ENCODE data around the gene PHF21A. TPM values are rescaled to one million over a fixed set of nuclear protein-coding genes. Genes with fewer than 3 reads are reported as not detected.

The PHF21A gene
- total RNA-seq, 4 donors from 2014 or later = 9.8 to 20.2 (median 15.4) TPM

GRCh38 chr11:46009647-46010046, 111.6 kb downstream of the PHF21A start:
- Histone ChIP-seq H3K27ac (no peak overlapping the region), H3K36me3 (no peaks in the 10 kb centered on the region), H3K9me3 (no peaks in the 10 kb centered on the region), H3K4me1 (no peaks in the 10 kb centered on the region), H3K27me3 (no peaks in the 10 kb centered on the region), H3K4me3 (no peak overlapping the region)
- intact Hi-C loops (cut with DNase I; ENCODE audit: low total_unique reads) = loop anchor here (5.0 to 10.0 kb wide), 2 partner anchors 137 to 165 kb away; partner anchors contain the start of gene CRY2
- TF ChIP-seq POLR2A (IDR thresholded peaks at IDR 0.05) (no peak), CTCF (IDR thresholded peaks at IDR 0.05 in 4 of 5, conservative IDR thresholded peaks at IDR 0.05 in 1 of 5) (no peak)
- ATAC-seq (no peak), DNase-seq (no peak)
- in situ Hi-C loops (cut with MboI; ENCODE audit: low sequenced_read_pairs in 4 of 4) = loop anchor here in 3 of 4 donors (5.0 kb wide), 2 partner anchors 37 to 47 kb away; no protein-coding TSS in a partner anchor

GRCh38 chr11:46006418-46007070, 114.7 kb downstream of the PHF21A start:
- intact Hi-C loops (cut with DNase I; ENCODE audit: low total_unique reads) = loop anchor here (1.0 to 10.0 kb wide), 3 partner anchors 41 to 162 kb away; partner anchors contain the start of gene CRY2
- no peak for TF ChIP-seq POLR2A (IDR thresholded peaks at IDR 0.05)
- peak; percentile 33 to 82 (median 68) for TF ChIP-seq CTCF (IDR thresholded peaks at IDR 0.05 in 4 of 5, conservative IDR thresholded peaks at IDR 0.05 in 1 of 5)
- H3K27me3 ChIP-seq = no peaks in the 10 kb centered on the region
- DNase-seq (no peak), ATAC-seq (peak; percentile 70 to 92)
- in situ Hi-C loops (cut with MboI; ENCODE audit: low sequenced_read_pairs in 4 of 4) = loop anchor here in 3 of 4 donors (5.0 kb wide), 2 partner anchors 34 to 44 kb away; no protein-coding TSS in a partner anchor
- no peak overlapping the region for H3K27ac ChIP-seq
- peaks cover 9 to 11% of the 10 kb centered on the region in 2 donors for H3K4me1 ChIP-seq
- no peaks in the 10 kb centered on the region for H3K9me3 ChIP-seq
- no peak overlapping the region for H3K4me3 ChIP-seq
- H3K36me3 ChIP-seq = no peaks in the 10 kb centered on the region

GRCh38 chr11:46003572-46003971, 117.7 kb downstream of the PHF21A start:
- H3K36me3 ChIP-seq = no peaks in the 10 kb centered on the region
- intact Hi-C loops (cut with DNase I; ENCODE audit: low total_unique reads) = loop anchor here (10.0 kb wide), 1 partner anchor 159 kb away; the partner anchor contains the start of gene CRY2
- H3K4me1 ChIP-seq = peaks cover 11 to 15% of the 10 kb centered on the region in 2 donors
- no peaks in the 10 kb centered on the region for H3K27me3 ChIP-seq
- no peaks in the 10 kb centered on the region for H3K9me3 ChIP-seq
- ATAC-seq (no peak), DNase-seq (no peak)
- TF ChIP-seq POLR2A (IDR thresholded peaks at IDR 0.05) = no peak
- TF ChIP-seq CTCF (IDR thresholded peaks at IDR 0.05 in 4 of 5, conservative IDR thresholded peaks at IDR 0.05 in 1 of 5) = no peak
- in situ Hi-C loops (cut with MboI; ENCODE audit: low sequenced_read_pairs in 4 of 4) = no loop called here
- no peak overlapping the region for H3K27ac ChIP-seq
- no peak overlapping the region for H3K4me3 ChIP-seq

GRCh38 chr11:46002189-46002588, 119.1 kb downstream of the PHF21A start:
- no peak overlapping the region for H3K4me3 ChIP-seq
- intact Hi-C loops (cut with DNase I; ENCODE audit: low total_unique reads) (loop anchor here (10.0 kb wide), 1 partner anchor 157 kb away; the partner anchor contains the start of gene CRY2), in situ Hi-C loops (cut with MboI; ENCODE audit: low sequenced_read_pairs in 4 of 4) (no loop called here)
- no peaks in the 10 kb centered on the region for H3K27me3 ChIP-seq
- DNase-seq (no peak), ATAC-seq (no peak)
- H3K9me3 ChIP-seq = no peaks in the 10 kb centered on the region
- no peaks in the 10 kb centered on the region for H3K36me3 ChIP-seq
- no peak for TF ChIP-seq POLR2A (IDR thresholded peaks at IDR 0.05)
- no peak for TF ChIP-seq CTCF (IDR thresholded peaks at IDR 0.05 in 4 of 5, conservative IDR thresholded peaks at IDR 0.05 in 1 of 5)
- H3K27ac ChIP-seq = no peak overlapping the region
- H3K4me1 ChIP-seq = peaks cover 11 to 15% of the 10 kb centered on the region in 2 donors

Data from gastrocnemius medialis (tissue), 4 donors.